GM21367 (cell line): ENCODE data around the gene CLASP1.
A peak's percentile ranks its signal among the peaks of the same experiment; 100 is the strongest.
"Not testable (repeated sequence)": the region's sequence is repeated elsewhere in the genome, so short reads cannot be mapped to it uniquely, and the experiment has no call there.

Source experiments
- ATAC-seq: cut with Tn5 transposase; IDR thresholded peaks from one replicate; pipeline ENCODE4 v1.9.1; 2021; ENCODE audit not compliant: unreplicated experiment

Gene CLASP1

GRCh38 chr2:121649149-121649595, at the start of gene CLASP1:
CLASP1 (minus strand) TSS chr2:121649462; CDS start chr2:121605895, 43,567 bp downstream.
- ATAC-seq: peak; percentile 25

GRCh38 chr2:121698318-121698930, 49.2 kb upstream of the CLASP1 start:
- ATAC-seq: no peak

- ATAC-seq: no peak
Observed at GRCh38 chr2:121697108-121697631, 47.9 kb upstream of the CLASP1 start.

- ATAC-seq: no peak
Observed at GRCh38 chr2:121696410-121696930, 47.2 kb upstream of the CLASP1 start.

- no peak for ATAC-seq
Observed at GRCh38 chr2:121695171-121695451, 45.8 kb upstream of the CLASP1 start.

- no peak for ATAC-seq
Observed at GRCh38 chr2:121694398-121695170, 45.3 kb upstream of the CLASP1 start.

GRCh38 chr2:121690572-121690971, 41.3 kb upstream of the CLASP1 start:
- ATAC-seq: not testable (repeated sequence)

GRCh38 chr2:121690095-121690494, 40.8 kb upstream of the CLASP1 start:
- no peak for ATAC-seq

GRCh38 chr2:121689356-121689755, 40.1 kb upstream of the CLASP1 start:
- no peak for ATAC-seq

GRCh38 chr2:121688820-121689219, 39.6 kb upstream of the CLASP1 start:
- no peak for ATAC-seq

- no peak for ATAC-seq
Observed at GRCh38 chr2:121686902-121687301, 37.6 kb upstream of the CLASP1 start.

GRCh38 chr2:121686218-121686617, 37.0 kb upstream of the CLASP1 start:
- no peak for ATAC-seq

GRCh38 chr2:121682396-121683298, 33.4 kb upstream of the CLASP1 start:
- ATAC-seq: no peak

GRCh38 chr2:121677855-121678254, 28.6 kb upstream of the CLASP1 start:
- ATAC-seq: no peak

GRCh38 chr2:121671621-121672020, 22.4 kb upstream of the CLASP1 start:
- not testable (repeated sequence) for ATAC-seq

GRCh38 chr2:121670181-121670580, 20.9 kb upstream of the CLASP1 start:
- no peak for ATAC-seq

GRCh38 chr2:121667618-121668017, 18.4 kb upstream of the CLASP1 start:
- ATAC-seq: no peak

- no peak for ATAC-seq
Observed at GRCh38 chr2:121666042-121666441, 16.8 kb upstream of the CLASP1 start.

GRCh38 chr2:121665504-121665903, 16.2 kb upstream of the CLASP1 start:
- ATAC-seq: no peak

GRCh38 chr2:121664713-121665112, 15.5 kb upstream of the CLASP1 start:
- ATAC-seq: no peak

- ATAC-seq: no peak
Observed at GRCh38 chr2:121664086-121664485, 14.8 kb upstream of the CLASP1 start.
